GM21737 (cell line): Measurements from ENCODE around the gene CCDC82.

Source experiments
- ATAC-seq: cut with Tn5 transposase; IDR thresholded peaks from one replicate; pipeline ENCODE4 v1.9.1; 2021; ENCODE audit warnings: mild to moderate bottlenecking, moderate library complexity; ENCODE audit not compliant: unreplicated experiment

CCDC82 gene

DNA sequence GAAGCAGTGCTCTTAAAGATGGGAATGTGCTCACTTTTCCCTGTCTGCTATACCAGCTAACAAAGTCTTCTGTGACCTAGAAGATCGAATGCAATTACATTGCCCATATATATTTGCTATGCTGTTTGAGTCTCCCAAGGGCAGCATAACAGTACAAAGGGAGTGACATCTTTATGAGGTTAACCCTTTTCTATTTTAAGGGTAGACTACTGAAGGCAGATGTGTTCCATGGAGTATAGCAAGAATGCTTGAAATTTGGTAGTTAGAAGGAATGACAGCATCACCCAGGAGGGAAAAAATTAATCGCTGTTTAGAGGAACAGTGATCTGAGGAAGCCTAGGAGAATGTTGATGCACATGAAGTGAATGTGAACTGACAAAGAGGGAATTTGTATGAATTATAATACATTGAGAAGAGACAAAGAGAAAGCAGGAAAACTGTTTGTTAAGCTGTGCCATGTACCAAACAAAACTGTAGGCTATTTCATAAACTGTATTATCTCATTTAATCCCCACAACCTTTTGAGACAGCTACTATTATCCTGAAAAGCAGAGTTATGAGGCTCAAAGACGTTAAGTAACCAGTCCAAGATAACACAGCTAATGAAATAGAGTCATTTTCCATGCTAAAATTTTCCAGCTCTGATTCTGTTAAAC, 59.7 kb downstream of the CCDC82 start:
- no peak for ATAC-seq

DNA sequence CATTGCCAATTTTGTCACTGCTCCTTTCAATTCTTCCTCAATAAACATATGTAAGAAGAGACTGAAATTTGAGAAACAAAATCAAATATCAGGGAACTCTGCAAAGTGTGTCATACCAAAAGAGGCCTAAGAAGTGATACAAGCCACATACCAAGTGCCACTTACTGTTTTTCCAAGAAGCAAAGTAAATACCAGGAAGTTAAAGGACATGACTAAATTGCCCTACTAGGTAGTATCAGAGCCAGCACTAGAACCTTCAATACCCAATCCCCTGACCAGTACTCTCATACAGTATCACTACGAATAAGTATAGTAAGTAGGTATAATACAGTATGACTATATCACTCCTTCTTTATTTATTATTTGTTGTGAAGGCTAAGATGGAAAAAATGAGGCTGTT, 60.3 kb downstream of the CCDC82 start:
- no peak for ATAC-seq

DNA sequence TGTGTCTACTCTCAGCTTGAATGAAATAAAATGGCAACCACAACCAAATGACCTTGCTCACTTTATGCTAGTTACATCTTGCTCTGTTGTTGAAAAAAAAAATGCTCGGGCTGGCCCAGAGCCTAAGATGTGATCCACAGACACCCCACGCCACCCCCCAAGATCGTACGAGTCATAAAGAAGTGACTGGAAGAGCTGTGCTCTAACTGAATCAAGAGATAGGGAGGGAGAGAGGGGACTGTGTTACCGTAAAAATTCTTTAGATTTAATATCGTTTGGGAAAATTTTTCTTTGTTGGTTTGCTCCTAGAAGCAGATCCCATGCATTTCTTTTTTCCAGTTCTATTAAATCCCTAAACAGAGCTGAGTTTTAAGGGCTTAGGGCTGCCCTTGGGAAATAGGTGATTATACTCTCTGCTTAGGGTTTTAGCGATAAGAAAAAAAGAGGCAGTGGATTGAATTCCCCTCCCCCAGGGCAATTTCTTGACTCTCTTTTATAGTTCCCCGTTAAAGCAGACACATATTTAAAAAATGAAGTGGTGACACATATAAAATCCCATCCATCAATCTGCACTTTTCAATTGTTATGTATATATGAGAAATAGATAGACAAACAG, 61.2 kb downstream of the CCDC82 start:
- ATAC-seq = no peak

DNA sequence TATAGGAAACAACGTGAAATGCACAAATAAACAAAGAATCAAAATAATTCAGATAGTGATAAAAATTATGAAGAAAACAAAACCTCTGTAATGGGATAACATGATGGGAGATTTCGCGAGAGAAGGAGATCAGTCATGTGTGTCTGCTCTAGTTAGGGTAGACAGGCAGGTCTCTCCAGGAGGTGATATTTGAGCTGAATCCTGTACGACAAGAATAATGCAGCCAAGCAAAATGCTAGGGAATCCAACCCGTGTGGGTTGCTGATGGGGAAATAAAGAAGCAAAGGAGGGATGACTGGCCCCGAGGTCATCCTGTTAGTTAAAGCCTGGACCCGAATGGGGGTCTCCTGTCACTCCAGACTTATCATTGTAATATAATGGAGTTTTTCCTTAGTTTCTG, 62.8 kb downstream of the CCDC82 start:
- no peak for ATAC-seq

DNA sequence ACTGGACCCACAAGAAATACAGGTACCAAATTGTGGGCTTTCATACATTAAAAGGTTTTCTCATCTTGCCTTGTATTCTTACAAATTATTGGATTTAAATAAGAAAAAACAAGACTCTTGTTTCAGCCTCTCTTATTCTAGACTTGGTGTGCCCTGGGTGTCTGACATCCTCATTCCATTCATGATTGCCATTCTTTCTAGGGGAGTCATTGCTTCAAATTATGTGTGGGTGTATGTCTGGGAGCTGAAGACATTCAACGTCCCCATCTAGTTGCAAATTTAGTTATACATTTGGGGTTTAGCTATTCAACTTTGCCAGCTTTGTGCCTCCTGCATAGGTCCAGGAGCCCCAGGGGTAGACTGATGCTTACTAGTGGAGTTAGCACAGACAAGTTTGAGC, 64.8 kb downstream of the CCDC82 start:
- ATAC-seq = no peak

DNA sequence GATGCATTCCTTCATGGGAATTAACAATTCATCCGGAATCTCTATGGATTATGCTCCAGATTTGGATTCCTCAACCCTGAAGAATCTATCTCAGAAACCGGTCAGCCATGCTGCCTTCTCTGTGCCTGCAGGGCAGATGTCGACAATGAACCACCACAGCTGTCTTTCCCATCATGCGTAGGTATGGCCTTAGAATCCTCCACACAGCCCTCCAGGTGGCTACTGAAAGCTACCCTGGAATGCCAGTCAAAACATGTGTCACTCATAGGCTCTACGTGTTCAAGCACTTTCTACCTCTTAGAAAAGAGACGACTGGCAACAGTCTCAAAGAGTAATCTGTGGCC, 66.1 kb downstream of the CCDC82 start:
- no peak for ATAC-seq

DNA sequence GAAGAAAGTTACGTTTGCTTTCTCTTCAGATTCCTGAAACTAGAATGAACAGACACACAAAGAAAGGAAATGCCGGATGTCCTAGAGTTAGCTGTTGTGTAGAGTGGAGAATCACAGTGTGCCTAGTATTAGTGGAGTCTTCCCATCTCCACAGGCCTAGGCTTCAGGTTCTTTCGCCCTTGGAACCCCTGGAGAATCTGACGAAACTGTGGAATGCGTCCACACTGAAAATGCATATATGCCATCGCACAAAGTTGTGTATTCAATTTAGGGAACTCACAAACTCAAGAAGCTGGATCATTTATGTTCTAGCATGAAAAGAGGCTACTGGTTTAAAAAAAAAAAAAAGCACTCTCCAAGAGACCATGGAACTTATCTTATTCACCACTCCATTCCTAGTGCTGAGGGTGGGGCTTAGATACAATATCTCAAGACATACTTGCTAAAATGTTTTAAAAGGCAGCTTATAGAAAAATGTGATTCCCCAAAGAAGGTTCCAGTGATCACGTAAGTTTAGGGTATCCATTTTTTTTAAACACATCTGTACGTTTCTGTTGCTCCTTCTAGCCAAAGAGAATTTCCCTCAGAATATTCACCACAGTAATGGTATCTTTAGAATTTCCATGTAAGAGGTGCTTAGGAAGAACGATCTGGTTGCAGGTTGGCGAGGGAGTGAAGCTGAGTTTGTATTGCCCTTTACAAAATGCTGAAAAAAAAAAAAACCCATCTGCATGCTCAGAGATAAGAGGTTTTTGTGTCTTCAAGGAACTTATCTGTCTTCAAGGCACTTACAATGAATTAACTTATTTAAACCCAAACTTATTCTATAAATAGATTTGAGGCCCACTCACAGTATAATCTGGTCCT, 66.7 kb downstream of the CCDC82 start:
- no peak for ATAC-seq

DNA sequence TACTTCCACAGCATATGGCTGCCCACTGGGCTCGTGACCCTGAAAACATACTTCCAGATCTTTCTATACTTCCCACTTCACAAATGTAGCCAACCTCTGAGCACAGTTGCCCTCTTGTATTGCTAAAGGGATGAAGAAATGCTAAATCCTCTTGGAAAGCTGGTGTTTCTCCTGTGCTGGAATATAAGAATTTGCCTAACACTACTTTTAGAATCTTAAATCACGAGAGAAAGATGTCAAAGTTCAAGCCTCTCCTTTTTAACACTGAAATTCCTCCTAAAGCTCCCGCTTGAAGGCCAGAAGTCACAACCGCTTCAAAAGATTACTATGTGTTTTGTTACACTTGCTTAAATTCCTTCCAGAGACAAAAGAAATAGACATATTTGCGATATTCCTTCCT, 68.6 kb downstream of the CCDC82 start:
- ATAC-seq = no peak

DNA sequence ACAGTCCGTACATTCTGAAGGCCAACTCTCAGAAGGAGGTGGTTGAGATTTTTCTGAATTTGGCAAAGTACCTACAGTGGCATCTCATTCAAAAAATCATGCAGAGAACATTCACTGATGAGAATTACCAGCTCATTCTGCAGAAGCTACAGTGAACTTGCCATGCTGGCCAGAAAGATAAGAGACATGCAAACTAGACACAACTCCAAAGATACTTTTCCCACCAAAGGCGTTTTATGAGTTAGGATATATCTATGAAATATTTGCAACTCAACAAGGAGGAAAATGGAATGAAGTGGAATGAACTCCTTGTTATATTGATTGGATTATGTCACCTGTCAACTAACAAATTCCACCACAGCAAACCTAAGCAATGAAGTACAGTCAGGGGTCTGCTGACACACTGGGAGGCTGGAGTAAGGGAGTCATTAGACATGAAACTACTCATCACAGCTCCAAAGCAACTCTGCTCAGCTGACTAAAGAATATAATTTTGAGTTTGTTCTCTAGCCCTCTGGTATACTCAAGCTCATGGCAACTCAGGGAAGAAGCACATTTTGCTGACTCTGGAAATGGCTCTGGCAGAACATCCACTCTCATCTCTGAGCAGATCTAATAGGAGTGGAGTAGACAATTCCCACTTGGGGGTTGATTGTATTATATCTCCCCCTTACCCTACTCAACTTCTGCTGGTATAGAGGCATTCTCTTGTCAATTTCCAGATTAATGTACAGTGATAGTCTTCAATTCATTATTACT, 69.6 kb downstream of the CCDC82 start:
- no peak for ATAC-seq

DNA sequence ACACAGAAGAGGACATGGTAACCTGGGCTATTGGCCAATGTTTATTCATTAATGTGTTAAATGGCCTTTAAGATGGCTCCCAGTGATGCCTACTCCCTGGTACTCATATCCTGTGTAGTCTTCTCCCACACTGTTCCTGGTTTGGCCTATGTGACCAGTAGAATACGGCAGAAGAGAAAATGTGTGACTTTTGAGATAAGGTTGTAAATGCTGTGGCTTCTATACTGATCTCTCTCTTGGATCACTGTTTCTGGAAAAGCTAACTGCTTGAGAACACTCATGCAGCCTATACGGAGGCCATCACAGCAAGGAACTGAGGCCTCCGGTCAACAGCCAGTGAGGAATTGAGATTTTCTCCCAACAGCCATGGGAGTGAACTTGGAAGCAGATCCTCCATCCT, 70.9 kb downstream of the CCDC82 start:
- no peak for ATAC-seq

DNA sequence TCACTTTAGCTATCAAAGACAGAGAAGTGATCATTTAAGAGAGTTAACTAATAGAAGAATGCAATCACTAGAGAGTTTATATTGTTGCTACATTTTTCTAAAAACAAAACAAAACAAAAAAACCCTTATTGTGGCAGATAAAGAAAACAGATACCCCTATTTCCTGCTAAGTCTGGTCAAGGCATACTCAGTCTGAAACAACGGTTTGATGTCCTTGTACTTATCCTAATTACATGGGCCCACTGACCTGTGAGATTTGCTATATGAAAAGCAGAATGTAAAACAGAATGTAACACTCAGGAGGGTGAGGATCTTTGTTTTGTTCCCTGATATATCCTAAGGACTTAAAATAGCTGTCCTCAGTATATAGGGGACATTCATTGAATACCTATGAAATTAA, 71.3 kb downstream of the CCDC82 start:
- ATAC-seq = no peak

DNA sequence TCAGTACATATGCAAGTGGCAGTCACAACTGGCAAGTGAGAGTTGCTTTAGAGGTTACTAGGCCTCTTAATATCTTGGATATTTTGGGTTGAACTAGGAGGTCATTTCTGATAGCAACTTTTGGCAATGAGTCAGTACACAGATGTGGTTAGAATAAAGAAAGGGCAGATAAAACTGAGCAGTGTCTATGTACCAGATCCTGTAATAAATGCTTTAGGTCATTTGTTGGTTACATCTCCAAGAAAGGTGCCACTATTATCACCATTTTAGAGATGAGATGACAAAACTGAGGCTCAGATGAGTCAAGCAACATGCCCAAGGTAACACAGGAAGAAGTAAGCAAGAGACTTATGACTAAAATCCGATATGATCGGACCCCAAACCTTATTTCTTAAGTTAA, 71.7 kb downstream of the CCDC82 start:
- no peak for ATAC-seq

DNA sequence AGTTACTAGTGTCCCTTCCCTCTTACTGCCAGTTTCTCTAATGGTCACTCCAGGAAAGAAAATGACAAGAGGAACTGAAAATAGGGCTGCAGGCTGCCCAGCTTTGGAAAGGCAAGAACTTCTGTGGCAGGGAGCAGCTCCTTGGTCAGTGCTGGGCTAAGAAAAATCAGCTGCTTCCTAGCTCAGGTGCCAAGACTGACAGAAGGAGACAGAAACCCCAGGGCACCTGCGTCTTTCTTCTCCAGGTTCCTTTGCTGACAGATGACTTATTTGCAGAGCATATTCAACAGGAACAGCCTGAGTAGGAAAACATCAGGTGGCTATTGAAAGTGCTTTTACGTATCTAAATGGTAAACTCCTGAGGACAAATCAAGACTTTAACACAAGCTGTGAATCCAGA, 72.1 kb downstream of the CCDC82 start:
- no peak for ATAC-seq

DNA sequence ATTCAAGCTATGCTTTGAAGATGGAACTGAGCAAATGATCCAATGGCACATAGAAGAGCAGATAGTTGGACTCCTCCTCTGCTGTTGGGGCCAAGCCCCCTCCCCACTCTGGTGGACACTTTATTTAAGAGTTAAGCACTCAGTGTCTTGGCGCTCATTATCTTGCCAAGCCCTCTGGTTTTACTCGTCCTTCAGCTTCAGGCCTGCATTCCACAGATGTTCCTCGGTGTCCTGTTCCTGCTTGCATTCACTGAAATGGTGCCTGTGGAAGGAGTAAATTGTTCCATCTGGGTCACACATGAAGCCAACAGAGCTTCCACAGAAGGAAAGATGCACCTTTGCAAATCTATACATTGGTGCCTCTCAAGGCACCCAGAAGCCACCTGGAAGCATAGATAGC, 72.8 kb downstream of the CCDC82 start:
- no peak for ATAC-seq

DNA sequence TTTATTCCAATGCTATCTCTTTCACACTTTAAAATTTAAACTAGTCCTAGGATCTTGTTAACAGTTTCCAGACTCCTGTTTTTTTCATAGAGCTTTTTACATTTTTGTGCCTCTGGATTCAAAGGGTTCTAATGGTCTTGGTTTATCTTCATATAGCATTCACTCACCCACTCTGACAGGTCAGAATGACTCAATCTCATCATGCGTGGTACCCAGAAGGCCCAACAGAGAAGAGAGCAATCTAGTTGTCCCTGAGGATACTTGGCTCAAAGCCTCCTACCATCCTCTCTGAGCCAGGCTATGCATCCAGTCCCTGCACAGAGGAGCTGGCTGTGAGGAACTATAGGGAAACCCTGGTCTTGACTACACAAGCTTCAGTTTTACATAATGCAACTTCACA, 74.2 kb downstream of the CCDC82 start:
- ATAC-seq = no peak

DNA sequence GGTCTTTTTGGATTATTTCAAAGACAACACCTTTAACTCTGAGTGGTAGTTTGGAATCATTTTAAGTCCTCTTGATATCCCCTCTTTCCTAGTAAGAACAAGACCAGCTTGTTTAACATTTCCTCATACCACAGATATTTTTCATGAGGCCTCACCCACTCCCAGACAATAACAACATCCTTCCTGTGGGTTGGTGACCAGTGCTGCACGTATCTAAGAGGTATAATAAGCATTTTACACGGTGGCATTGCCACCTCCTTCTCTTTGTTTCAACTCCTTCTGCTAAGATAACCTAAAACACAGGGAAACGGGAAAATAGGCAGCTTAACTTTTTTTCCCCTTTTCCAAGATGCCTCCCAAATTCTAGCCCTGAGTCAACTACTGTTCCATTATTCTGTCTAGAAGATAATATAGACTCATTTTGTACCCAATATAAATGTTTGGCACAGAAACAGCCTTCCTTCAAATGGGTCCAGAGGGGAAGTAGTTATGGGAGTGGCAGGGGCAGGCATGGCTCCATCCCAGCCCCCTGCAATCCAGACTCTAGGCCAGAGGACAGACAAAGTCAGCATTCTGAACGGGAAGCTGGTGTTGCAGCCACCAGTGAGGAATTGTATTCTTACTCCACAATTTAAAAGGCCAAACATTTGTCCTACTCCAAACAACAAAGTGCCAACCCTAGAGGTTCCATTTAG, 75.2 kb downstream of the CCDC82 start:
- ATAC-seq = no peak

DNA sequence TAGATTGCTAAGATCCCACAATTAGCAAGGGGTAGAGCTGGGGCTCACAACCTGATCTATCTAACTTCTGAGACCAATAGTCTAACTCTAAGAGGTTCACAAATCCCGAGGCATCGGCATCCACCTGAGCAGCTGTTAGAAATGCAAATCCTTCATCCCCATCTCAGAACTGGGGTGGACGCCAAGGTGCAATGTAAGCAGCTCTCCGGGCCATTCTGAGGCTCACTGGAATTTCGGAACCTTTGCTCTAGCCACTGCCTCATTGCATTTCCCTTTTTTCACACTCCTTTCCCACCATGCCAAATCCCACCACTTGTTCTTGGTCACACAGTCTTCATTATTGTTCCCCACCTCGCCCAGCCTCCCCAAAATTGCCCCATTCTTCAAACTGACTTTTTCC, 76.5 kb downstream of the CCDC82 start:
- no peak for ATAC-seq

DNA sequence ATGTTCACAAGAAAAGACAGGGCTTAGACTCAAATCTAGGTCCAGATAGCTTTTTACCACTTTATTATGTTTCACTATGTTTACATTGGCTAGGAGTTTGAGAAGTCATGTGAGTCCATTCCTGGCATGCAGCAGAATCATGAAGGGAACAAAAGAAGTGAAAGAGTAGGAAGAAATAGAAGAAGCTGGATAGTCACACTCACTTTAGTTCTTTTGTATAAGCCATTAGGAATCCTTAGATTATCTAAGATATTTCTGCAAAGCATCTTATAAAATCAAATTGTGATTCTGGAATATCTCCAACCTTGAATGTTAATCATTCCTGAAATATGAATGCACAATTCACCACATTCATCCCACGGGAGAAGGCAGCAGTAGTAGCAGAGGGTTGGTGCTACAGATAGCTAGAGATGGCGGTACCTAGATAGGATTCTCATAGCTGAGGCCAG, 78.6 kb downstream of the CCDC82 start:
- no peak for ATAC-seq

DNA sequence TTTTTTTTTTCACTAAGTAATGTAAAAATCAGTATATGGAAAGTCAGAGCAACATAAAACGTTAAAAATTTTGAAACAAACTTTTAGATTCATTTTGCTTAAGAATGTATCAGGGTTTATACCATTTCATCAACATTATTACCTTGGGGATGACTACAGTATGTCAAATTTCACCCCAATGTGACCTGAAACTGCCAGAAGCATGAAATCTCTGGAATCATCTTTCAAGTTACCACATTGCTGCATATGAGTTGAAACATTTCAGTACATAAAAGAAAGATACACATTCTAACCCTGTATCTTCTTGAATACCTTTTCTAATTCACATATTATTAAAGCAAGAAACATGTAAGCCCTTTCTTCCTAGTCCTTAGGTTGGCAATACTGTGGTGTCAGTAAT, 79.5 kb downstream of the CCDC82 start:
- no peak for ATAC-seq

DNA sequence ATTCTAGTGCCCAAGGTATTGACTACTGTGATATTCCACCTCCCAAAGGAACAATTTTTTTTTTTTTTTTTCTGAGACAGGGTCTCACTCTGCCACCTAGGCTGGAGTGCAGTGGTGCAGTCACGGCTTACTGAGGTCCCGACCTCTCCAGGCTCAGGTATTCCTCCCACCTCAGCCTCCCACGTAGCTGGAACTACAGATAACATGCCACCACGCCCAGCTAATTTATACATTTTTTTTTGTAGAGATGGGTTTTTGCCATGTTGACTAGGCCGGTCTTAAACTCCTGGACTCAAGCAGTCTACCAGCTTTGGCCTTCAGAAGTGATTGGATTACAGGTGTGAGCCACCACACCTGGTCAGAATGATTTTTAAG, 80.1 kb downstream of the CCDC82 start:
- ATAC-seq = no peak
